ENCODE results near the gene WDFY1.
A peak's percentile ranks its signal among the peaks of the same experiment; 100 is the strongest.

WDFY1 gene, protein sequence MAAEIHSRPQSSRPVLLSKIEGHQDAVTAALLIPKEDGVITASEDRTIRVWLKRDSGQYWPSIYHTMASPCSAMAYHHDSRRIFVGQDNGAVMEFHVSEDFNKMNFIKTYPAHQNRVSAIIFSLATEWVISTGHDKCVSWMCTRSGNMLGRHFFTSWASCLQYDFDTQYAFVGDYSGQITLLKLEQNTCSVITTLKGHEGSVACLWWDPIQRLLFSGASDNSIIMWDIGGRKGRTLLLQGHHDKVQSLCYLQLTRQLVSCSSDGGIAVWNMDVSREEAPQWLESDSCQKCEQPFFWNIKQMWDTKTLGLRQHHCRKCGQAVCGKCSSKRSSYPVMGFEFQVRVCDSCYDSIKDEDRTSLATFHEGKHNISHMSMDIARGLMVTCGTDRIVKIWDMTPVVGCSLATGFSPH

DNA sequence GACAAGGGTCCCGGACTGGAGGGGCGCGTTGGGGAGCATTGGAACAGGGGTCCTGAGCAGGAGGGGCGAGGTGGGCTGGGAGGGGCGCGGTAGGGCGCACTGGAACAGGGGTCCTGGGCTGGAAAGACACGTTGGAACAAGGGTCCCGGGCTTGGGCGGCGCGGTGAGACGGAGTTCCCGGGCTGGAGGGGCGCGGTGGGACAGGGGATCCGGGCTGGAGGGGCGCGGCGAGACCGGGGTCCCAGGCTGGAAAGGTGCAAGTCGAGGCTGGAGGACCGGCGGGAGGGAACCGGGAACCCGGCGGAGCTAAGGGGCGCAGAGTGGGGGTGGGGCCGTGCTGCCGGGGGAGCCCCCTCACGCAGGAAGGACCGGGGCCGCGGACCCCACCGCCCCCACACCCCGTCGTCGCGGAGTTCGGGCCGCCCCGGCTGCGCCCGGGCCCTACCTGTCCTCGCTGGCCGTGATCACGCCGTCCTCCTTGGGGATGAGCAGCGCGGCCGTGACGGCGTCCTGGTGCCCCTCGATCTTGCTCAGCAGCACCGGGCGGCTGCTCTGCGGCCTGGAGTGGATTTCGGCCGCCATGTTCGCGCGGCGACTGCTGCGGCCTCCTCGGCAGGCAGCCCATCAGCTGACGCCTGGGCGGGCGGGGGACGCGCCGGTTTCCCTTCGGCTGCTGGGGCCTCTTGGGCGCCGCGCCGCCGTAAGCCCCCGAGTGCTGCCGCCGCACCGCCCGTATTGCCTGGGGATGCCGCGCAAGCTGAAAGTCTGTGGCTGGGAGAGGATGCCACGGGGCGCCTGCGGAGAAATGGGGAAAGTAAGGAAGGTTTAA, at the start of gene WDFY1:
TSS of gene WDFY1 (minus strand) at position 633 of the 829 bp plus-strand sequence. CDS start at position 582, 51 bp downstream.
- no peak for TF ChIP-seq RARB (CRISPR knock-in tag; IDR thresholded peaks at IDR 0.05)
- TF ChIP-seq CSDC2 (CRISPR knock-in tag; IDR thresholded peaks at IDR 0.05), result 0 out of 2 replicates have a peak, but pooled peaks have one; percentile 38
- TF ChIP-seq GLIS3 (CRISPR knock-in tag; IDR thresholded peaks at IDR 0.05), result 0 out of 2 replicates have a peak, but pooled peaks have one; percentile 27
- TF ChIP-seq ZFP3 (CRISPR knock-in tag; IDR thresholded peaks at IDR 0.05), result peak; percentile 75; the same call in 1 of the 2 replicates
- TF ChIP-seq, protein P1, sequence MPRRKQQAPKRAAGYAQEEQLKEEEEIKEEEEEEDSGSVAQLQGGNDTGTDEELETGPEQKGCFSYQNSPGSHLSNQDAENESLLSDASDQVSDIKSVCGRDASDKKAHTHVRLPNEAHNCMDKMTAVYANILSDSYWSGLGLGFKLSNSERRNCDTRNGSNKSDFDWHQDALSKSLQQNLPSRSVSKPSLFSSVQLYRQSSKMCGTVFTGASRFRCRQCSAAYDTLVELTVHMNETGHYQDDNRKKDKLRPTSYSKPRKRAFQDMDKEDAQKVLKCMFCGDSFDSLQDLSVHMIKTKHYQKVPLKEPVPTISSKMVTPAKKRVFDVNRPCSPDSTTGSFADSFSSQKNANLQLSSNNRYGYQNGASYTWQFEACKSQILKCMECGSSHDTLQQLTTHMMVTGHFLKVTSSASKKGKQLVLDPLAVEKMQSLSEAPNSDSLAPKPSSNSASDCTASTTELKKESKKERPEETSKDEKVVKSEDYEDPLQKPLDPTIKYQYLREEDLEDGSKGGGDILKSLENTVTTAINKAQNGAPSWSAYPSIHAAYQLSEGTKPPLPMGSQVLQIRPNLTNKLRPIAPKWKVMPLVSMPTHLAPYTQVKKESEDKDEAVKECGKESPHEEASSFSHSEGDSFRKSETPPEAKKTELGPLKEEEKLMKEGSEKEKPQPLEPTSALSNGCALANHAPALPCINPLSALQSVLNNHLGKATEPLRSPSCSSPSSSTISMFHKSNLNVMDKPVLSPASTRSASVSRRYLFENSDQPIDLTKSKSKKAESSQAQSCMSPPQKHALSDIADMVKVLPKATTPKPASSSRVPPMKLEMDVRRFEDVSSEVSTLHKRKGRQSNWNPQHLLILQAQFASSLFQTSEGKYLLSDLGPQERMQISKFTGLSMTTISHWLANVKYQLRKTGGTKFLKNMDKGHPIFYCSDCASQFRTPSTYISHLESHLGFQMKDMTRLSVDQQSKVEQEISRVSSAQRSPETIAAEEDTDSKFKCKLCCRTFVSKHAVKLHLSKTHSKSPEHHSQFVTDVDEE (CRISPR knock-in tag; IDR thresholded peaks at IDR 0.05), result peak; percentile 34; the same call in 1 of the 2 replicates
- no peak for TF ChIP-seq ZC3H10 (CRISPR knock-in tag; IDR thresholded peaks at IDR 0.05)
- TF ChIP-seq ZNF70 (CRISPR knock-in tag; IDR thresholded peaks at IDR 0.05), result peak; percentile 37; the same call in 1 of the 2 replicates
- ATAC-seq, result peak; percentile 95

DNA sequence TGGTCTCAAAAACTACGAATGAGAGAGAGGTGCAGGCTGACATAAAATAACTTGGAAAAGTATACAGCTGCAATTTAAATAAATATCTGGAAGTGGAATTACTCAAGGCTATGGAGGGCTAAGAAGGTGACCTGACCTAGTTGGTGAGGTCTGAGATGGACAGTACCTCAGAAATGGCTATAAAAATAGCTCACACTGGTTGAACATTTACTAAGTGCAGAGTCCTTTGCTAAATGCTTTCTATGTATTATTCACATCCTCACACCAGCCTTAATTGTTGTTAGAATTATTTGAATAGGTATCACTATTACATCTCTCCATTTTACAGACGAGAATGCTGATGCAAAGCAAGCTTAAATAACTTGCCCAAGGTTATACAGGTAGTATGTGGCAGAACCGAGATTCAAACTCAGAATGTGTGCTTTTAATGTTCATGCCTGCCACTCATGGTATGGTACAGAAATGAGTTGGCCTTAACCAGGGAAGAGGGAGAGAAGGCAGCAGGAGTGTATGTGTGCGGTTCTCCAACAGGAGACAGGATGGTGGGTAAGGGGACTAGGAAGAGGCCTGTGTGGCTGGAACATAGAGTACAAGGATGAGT, 49.5 kb upstream of the WDFY1 start:
- ATAC-seq, result no peak
- TF ChIP-seq ZC3H10 (CRISPR knock-in tag; IDR thresholded peaks at IDR 0.05), result no peak
- TF ChIP-seq PPARA (CRISPR knock-in tag; IDR thresholded peaks at IDR 0.05; ENCODE audit: borderline replicate concordance), result no peak
- TF ChIP-seq, protein P2, sequence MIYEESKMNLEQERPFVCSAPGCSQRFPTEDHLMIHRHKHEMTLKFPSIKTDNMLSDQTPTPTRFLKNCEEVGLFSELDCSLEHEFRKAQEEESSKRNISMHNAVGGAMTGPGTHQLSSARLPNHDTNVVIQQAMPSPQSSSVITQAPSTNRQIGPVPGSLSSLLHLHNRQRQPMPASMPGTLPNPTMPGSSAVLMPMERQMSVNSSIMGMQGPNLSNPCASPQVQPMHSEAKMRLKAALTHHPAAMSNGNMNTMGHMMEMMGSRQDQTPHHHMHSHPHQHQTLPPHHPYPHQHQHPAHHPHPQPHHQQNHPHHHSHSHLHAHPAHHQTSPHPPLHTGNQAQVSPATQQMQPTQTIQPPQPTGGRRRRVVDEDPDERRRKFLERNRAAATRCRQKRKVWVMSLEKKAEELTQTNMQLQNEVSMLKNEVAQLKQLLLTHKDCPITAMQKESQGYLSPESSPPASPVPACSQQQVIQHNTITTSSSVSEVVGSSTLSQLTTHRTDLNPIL (CRISPR knock-in tag; IDR thresholded peaks at IDR 0.05; ENCODE audit: low read depth), result no peak
- TF ChIP-seq, protein P3, sequence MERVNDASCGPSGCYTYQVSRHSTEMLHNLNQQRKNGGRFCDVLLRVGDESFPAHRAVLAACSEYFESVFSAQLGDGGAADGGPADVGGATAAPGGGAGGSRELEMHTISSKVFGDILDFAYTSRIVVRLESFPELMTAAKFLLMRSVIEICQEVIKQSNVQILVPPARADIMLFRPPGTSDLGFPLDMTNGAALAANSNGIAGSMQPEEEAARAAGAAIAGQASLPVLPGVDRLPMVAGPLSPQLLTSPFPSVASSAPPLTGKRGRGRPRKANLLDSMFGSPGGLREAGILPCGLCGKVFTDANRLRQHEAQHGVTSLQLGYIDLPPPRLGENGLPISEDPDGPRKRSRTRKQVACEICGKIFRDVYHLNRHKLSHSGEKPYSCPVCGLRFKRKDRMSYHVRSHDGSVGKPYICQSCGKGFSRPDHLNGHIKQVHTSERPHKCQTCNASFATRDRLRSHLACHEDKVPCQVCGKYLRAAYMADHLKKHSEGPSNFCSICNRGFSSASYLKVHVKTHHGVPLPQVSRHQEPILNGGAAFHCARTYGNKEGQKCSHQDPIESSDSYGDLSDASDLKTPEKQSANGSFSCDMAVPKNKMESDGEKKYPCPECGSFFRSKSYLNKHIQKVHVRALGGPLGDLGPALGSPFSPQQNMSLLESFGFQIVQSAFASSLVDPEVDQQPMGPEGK (CRISPR knock-in tag; IDR thresholded peaks at IDR 0.05; ENCODE audit: borderline replicate concordance), result no peak
- no peak for TF ChIP-seq ESRRG (CRISPR knock-in tag; IDR thresholded peaks at IDR 0.05)
- no peak for TF ChIP-seq CSDC2 (CRISPR knock-in tag; IDR thresholded peaks at IDR 0.05)

DNA sequence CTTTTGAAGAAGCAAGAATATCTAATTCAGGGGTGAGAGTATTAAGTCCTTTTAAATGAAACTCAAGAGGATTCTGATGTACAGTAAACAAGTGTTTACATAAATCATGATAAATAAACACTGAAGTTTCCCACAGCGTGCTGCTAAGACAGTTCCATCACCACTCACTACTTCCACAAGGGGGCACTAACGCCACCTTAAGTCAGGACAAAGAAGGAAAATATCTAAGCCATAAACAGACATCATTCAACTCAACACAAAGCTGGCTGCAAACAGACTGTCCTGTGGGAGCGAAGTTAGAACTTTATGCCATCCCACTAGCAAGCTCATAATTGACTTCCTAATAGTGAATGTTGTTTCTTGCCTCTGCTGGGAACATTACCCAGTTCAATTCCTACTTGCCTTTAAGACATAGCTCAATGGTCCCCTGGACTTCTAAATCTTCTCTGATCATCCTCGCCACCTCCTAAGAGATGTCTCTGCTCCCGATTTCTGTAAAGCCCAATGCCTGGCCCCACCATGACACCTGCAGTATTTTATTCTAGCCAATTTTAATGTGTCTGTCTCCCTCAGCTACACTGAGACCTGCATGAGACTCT, 48.6 kb upstream of the WDFY1 start:
- peak; percentile 93 for ATAC-seq
- no peak for TF ChIP-seq TCF4 (CRISPR knock-in tag; IDR thresholded peaks at IDR 0.05; ENCODE audit: borderline replicate concordance)
- no peak for TF ChIP-seq CSDC2 (CRISPR knock-in tag; IDR thresholded peaks at IDR 0.05)
- TF ChIP-seq, protein P3 (CRISPR knock-in tag; IDR thresholded peaks at IDR 0.05; ENCODE audit: borderline replicate concordance), result no peak
- TF ChIP-seq, protein P4, sequence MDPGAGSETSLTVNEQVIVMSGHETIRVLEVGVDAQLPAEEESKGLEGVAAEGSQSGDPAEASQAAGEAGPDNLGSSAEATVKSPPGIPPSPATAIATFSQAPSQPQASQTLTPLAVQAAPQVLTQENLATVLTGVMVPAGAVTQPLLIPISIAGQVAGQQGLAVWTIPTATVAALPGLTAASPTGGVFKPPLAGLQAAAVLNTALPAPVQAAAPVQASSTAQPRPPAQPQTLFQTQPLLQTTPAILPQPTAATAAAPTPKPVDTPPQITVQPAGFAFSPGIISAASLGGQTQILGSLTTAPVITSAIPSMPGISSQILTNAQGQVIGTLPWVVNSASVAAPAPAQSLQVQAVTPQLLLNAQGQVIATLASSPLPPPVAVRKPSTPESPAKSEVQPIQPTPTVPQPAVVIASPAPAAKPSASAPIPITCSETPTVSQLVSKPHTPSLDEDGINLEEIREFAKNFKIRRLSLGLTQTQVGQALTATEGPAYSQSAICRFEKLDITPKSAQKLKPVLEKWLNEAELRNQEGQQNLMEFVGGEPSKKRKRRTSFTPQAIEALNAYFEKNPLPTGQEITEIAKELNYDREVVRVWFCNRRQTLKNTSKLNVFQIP (CRISPR knock-in tag; IDR thresholded peaks at IDR 0.05; ENCODE audit: borderline replicate concordance, low read depth), result no peak
- no peak for TF ChIP-seq ISL1 (CRISPR knock-in tag; IDR thresholded peaks at IDR 0.05)
- no peak for TF ChIP-seq ZFP3 (CRISPR knock-in tag; IDR thresholded peaks at IDR 0.05)
- TF ChIP-seq, protein P2 (CRISPR knock-in tag; IDR thresholded peaks at IDR 0.05; ENCODE audit: low read depth), result no peak
- TF ChIP-seq PPARA (CRISPR knock-in tag; IDR thresholded peaks at IDR 0.05; ENCODE audit: borderline replicate concordance), result no peak
- no peak for TF ChIP-seq GLIS3 (CRISPR knock-in tag; IDR thresholded peaks at IDR 0.05)

Data from SK-N-SH treated with all-trans-retinoic acid at 6 μM for 48 hours (cell line).